Activated naive CD4-positive, alpha-beta T cell treated with anti-CD3 and anti-CD28 coated beads for 36 hours (primary cell): ENCODE data around the gene UNC5CL. TPM values are rescaled to one million over a fixed set of nuclear protein-coding genes. Genes with fewer than 3 reads are reported as not detected.

Experiments used
- CTCF ChIA-PET: fragments of 350-600 bp; sonication (Branson Sonifier 250); formaldehyde crosslinking; loops from one replicate; lab custom pipeline; 2021; ENCODE audit warnings: antibody characterized with exemption; lab: Charles Lee
- DNase-seq: peaks from one replicate; pipeline ENCODE4 v3.0.0-alpha.2; 2020
- H3K27ac Mint-ChIP-seq: one replicate; pipeline ENCODE4 v1.8.0; 2021; ENCODE audit warnings: mild to moderate bottlenecking, mixed read lengths
- H3K27me3 Mint-ChIP-seq: one replicate; pipeline ENCODE4 v1.8.0; 2021; ENCODE audit warnings: low read depth, mixed read lengths
- H3K36me3 Mint-ChIP-seq: one replicate; pipeline ENCODE4 v1.8.0; 2021; ENCODE audit warnings: low read depth, mixed read lengths
- H3K4me1 Mint-ChIP-seq: one replicate; pipeline ENCODE4 v1.8.0; 2021; ENCODE audit warnings: low read depth, mixed read lengths
- H3K4me3 Mint-ChIP-seq: one replicate; pipeline ENCODE4 v1.8.0; 2021; ENCODE audit warnings: mild to moderate bottlenecking, moderate library complexity, mixed read lengths
- H3K9me3 Mint-ChIP-seq: one replicate; pipeline ENCODE4 v1.8.0; 2021; ENCODE audit warnings: mixed read lengths
- intact Hi-C: fragments of 100-400 bp; cut with micrococcal nuclease; formaldehyde crosslinking; loops from one replicate; pipeline ENCODE4 v1.15.1; 2023
- total RNA-seq, 2 experiments: library from RNA; stranded (reverse); gene quantifications; one replicate each; pipeline ENCODE4 v1.2.3, GENCODE V29; 2021

Gene UNC5CL
- total RNA-seq, 2 experiments from 2014 or later, result 2.3 to 3.0 TPM

DNA sequence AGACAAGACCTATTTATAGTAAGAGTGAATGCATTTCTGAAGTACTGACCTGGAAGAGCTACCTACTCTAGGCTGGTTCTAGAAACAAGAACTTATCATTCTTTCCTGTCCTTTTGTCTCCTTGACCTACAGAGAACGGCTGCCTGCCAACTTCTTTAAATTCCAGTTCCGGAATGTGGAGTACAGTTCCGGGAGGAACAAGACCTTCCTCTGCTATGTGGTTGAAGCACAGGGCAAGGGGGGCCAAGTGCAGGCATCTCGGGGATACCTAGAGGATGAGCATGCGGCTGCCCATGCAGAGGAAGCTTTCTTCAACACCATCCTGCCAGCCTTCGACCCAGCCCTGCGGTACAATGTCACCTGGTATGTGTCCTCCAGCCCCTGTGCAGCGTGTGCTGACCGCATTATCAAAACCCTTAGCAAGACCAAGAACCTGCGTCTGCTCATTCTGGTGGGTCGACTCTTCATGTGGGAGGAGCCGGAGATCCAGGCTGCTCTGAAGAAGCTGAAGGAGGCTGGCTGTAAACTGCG, 22.2 kb upstream of the UNC5CL start:
- Mint-ChIP-seq H3K4me3 (no peak overlapping the region), H3K9me3 (no peaks in the 10 kb centered on the region), H3K27ac (no peak overlapping the region), H3K27me3 (no peaks in the 10 kb centered on the region), H3K36me3 (peaks cover 18% of the 10 kb centered on the region), H3K4me1 (peaks cover 5% of the 10 kb centered on the region)
- CTCF ChIA-PET, result interaction anchor here (0.6 kb wide), 1 partner anchor 33 kb away, joined by 4 read pairs; no protein-coding TSS in a partner anchor
- intact Hi-C loops, result no loop called here
- DNase-seq, result no peak

- H3K27me3 Mint-ChIP-seq, result no peaks in the 10 kb centered on the region
- peaks cover 13% of the 10 kb centered on the region for H3K36me3 Mint-ChIP-seq
- no peak overlapping the region for H3K4me3 Mint-ChIP-seq
- intact Hi-C loops, result no loop called here
- CTCF ChIA-PET, result interaction anchor here (0.9 to 1.1 kb wide), 3 partner anchors 8 to 247 kb away, joined by 3 to 6 read pairs (median 3); no protein-coding TSS in a partner anchor
- no peaks in the 10 kb centered on the region for H3K9me3 Mint-ChIP-seq
- peaks cover 5% of the 10 kb centered on the region for H3K4me1 Mint-ChIP-seq
- no peak for DNase-seq
- no peak overlapping the region for H3K27ac Mint-ChIP-seq
These were observed 20.5 kb upstream of the UNC5CL start for GRCh38 chr6:41059556-41059955.

DNA sequence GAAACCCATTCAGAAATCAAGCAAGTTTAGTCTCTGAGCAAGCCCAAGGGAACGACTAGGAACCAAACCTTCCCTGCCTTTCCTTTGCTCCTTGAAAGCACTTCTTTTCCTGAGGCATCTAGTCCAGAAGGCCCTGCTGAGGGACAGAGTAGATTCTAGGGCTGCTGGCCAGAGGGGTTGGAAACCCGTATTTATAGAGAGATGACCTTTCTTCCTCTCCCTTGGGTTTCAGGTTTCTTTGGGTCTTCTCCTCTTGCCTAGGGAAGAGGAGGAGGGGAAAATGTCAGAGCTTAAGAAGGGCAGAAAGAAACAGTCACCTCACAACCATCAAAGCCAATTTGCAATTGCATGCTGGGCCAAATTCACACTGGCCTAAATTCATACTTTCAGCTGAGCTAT, 19.8 kb upstream of the UNC5CL start:
- no peak for DNase-seq
- Mint-ChIP-seq H3K36me3 (peaks cover 12% of the 10 kb centered on the region), H3K27ac (no peak overlapping the region), H3K9me3 (no peaks in the 10 kb centered on the region), H3K27me3 (no peaks in the 10 kb centered on the region), H3K4me1 (peaks cover 1% of the 10 kb centered on the region), H3K4me3 (no peak overlapping the region)
- CTCF ChIA-PET, result interaction anchor here (0.7 to 1.1 kb wide), 4 partner anchors 9 to 310 kb away, joined by 3 to 6 read pairs (median 4); partner anchors contain the start of gene UNC5CL
- intact Hi-C loops, result no loop called here

DNA sequence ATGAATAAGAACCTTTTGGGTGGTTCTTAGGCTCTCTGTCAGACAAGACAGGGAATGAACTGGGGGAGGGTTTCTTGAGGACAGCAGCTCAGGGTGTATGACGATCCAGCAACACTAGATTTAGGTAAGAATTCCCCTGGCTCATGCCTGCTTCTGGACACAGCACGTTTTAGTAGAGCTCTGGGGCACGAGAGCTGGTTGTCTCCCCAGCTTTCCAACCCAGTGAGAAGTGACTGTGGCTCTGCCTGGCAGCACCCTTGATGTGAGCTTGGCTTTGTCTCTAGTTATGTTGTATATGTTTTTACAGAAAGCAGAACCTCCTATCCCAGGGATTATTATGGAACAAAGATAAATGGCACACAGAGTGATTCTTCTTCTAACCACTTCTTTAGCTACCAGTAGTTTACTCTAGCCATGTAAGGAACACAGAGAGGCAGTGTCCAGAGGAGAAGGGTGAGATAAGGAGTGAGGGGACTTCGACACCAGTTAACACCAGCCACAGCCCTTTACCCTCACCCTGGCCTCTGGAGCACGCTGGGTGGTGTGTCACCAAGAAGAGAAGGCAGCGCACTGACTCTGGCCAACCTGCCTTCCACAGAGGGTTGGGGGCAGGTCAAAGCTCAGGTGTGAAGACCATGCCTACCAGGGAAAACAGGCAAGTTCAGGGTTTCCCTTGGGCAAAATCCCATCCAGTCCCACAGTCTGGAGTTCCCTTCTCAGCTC, 17.9 kb upstream of the UNC5CL start:
- intact Hi-C loops, result no loop called here
- Mint-ChIP-seq H3K27ac (no peak overlapping the region), H3K4me3 (no peak overlapping the region)

GRCh38 chr6:41055149-41055548, 16.1 kb upstream of the UNC5CL start:
- no peak for DNase-seq
- no peak overlapping the region for H3K27ac Mint-ChIP-seq
- no peaks in the 10 kb centered on the region for H3K9me3 Mint-ChIP-seq
- no peak overlapping the region for H3K4me3 Mint-ChIP-seq
- intact Hi-C loops, result no loop called here
- CTCF ChIA-PET, result interaction anchor here (2.5 to 3.0 kb wide), 3 partner anchors 13 to 26 kb away, joined by 12 to 17 read pairs (median 12); partner anchors contain the start of gene UNC5CL
- H3K27me3 Mint-ChIP-seq, result no peaks in the 10 kb centered on the region
- peaks cover 10% of the 10 kb centered on the region for H3K36me3 Mint-ChIP-seq
- peaks cover 16% of the 10 kb centered on the region for H3K4me1 Mint-ChIP-seq

More for the DNA sequence above, 17.9 kb upstream of the UNC5CL start:
- H3K9me3 Mint-ChIP-seq, result no peaks in the 10 kb centered on the region
- peaks cover 8% of the 10 kb centered on the region for H3K36me3 Mint-ChIP-seq
- no peaks in the 10 kb centered on the region for H3K27me3 Mint-ChIP-seq
- CTCF ChIA-PET, result interaction anchor here (0.7 to 2.5 kb wide), 8 partner anchors 9 to 261 kb away, joined by 3 to 12 read pairs (median 4); partner anchors contain the start of gene UNC5CL
- peaks cover 11% of the 10 kb centered on the region for H3K4me1 Mint-ChIP-seq
- DNase-seq, result no peak

GRCh38 chr6:41054511-41054910, 15.5 kb upstream of the UNC5CL start:
- Mint-ChIP-seq H3K4me1 (peaks cover 16% of the 10 kb centered on the region), H3K4me3 (no peak overlapping the region), H3K27me3 (no peaks in the 10 kb centered on the region), H3K27ac (no peak overlapping the region), H3K9me3 (no peaks in the 10 kb centered on the region), H3K36me3 (peaks cover 7% of the 10 kb centered on the region)
- DNase-seq, result no peak
- intact Hi-C loops, result no loop called here
- CTCF ChIA-PET, result interaction anchor here (1.7 to 3.0 kb wide), 3 partner anchors 15 to 128 kb away, joined by 5 to 17 read pairs (median 12); partner anchors contain the start of gene UNC5CL

DNA sequence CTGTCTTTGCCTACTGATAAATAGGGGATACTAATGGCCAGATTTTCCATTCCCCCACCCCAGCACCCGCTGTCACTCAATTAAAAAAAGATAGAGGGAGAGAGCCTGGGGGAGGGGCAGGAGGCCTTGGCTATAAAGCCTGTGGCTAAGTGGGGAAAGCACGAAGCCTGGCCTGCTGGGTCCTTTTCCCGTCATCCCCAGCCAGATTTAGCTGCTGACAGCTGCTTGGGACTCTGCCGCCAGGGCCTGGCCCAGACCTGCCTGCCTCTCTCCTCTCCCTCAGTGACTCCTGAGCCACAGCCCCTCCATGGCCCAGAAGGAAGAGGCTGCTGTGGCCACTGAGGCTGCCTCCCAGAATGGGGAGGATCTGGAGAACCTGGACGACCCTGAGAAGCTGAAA, 14.0 kb upstream of the UNC5CL start, which contains the start of gene APOBEC2:
Gene APOBEC2, plus strand, starts transcription at position 162 of the 400 bp plus-strand sequence. Its CDS starts 146 bp downstream, at position 308.
- Mint-ChIP-seq H3K9me3 (no peaks in the 10 kb centered on the region), H3K4me3 (no peak within 1 kb of the TSS), H3K4me1 (peaks cover 16% of the 10 kb centered on the region), H3K36me3 (peaks cover 7% of the 10 kb centered on the region), H3K27me3 (no peaks in the 10 kb centered on the region), H3K27ac (no peak within 1 kb of the TSS)
- DNase-seq, result no peak
- CTCF ChIA-PET, result interaction anchor here (0.8 to 3.0 kb wide), 6 partner anchors 13 to 129 kb away, joined by 3 to 17 read pairs (median 9); partner anchors contain the start of gene UNC5CL
- intact Hi-C loops, result no loop called here

GRCh38 chr6:41051873-41052272, 12.9 kb upstream of the UNC5CL start:
- CTCF ChIA-PET, result interaction anchor here (2.4 kb wide), 2 partner anchors 16 to 24 kb away, joined by 8 to 10 read pairs; no protein-coding TSS in a partner anchor
- Mint-ChIP-seq H3K27me3 (no peaks in the 10 kb centered on the region), H3K4me1 (peaks cover 16% of the 10 kb centered on the region), H3K36me3 (peaks cover 7% of the 10 kb centered on the region), H3K4me3 (no peak overlapping the region), H3K27ac (no peak overlapping the region), H3K9me3 (no peaks in the 10 kb centered on the region)
- no peak for DNase-seq
- intact Hi-C loops, result no loop called here

DNA sequence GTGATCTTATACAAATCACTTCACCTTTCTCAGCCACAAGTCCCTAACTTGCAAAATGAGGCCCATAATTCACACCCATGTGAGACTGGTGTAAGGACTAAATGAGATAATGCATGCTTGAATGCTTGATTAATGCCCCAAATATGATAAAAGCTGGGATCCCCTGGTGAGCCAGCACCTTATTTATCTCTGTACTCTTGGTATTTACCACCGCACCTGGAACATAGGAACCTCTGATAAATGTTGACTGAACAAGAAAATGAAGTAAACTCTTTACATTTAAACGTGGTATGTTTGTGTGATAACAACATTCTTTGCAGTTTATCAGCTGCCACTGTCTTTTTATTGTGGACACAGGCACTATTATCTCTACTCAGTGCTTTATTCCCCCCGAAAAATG, 11.5 kb upstream of the UNC5CL start:
- H3K4me1 Mint-ChIP-seq, result peaks cover 16% of the 10 kb centered on the region
- H3K27ac Mint-ChIP-seq, result no peak overlapping the region
- no peak overlapping the region for H3K4me3 Mint-ChIP-seq
- no peaks in the 10 kb centered on the region for H3K9me3 Mint-ChIP-seq
- DNase-seq, result no peak
- H3K36me3 Mint-ChIP-seq, result peaks cover 4% of the 10 kb centered on the region
- CTCF ChIA-PET, result interaction anchor here (2.4 kb wide), 1 partner anchor 23 kb away, joined by 8 read pairs; no protein-coding TSS in a partner anchor
- intact Hi-C loops, result no loop called here
- H3K27me3 Mint-ChIP-seq, result no peaks in the 10 kb centered on the region

DNA sequence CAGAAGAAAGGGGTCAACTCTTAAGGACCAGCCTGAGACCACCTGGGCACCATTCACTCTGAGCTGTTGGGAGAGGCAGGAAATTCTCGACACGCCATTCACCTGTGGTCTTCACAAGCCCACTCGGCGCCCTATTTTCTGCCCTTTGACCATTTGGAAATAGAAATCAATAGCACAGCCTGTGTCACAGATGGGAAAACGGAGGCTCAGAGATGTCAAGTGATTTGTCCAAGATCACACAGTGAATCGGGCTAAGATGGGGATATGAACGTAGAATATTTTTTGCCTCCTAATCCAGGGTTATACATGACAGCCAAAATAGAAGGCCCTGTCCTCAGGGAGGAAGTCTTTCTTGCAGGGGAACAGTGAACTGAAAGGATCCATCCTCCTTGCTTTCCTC, 10.9 kb upstream of the UNC5CL start:
- H3K36me3 Mint-ChIP-seq, result peaks cover 3% of the 10 kb centered on the region
- CTCF ChIA-PET, result interaction anchor here (2.0 kb wide), 1 partner anchor 11 kb away, joined by 11 read pairs; the partner anchor contains the start of gene UNC5CL
- intact Hi-C loops, result no loop called here
- H3K4me1 Mint-ChIP-seq, result peaks cover 16% of the 10 kb centered on the region
- no peaks in the 10 kb centered on the region for H3K9me3 Mint-ChIP-seq
- no peak overlapping the region for H3K4me3 Mint-ChIP-seq
- no peaks in the 10 kb centered on the region for H3K27me3 Mint-ChIP-seq
- no peak overlapping the region for H3K27ac Mint-ChIP-seq
- no peak for DNase-seq

GRCh38 chr6:41049521-41049920, 10.5 kb upstream of the UNC5CL start:
- H3K4me3 Mint-ChIP-seq, result no peak overlapping the region
- no peak overlapping the region for H3K27ac Mint-ChIP-seq
- CTCF ChIA-PET, result interaction anchor here (2.0 kb wide), 1 partner anchor 10 kb away, joined by 11 read pairs; the partner anchor contains the start of gene UNC5CL
- no peak for DNase-seq
- no peaks in the 10 kb centered on the region for H3K9me3 Mint-ChIP-seq
- intact Hi-C loops, result no loop called here
- peaks cover 16% of the 10 kb centered on the region for H3K4me1 Mint-ChIP-seq
- H3K36me3 Mint-ChIP-seq, result peaks cover 3% of the 10 kb centered on the region
- H3K27me3 Mint-ChIP-seq, result no peaks in the 10 kb centered on the region
